ENCODE measurements around the gene ECT2.
"Not testable (repeated sequence)": the region's sequence is repeated elsewhere in the genome, so short reads cannot be mapped to it uniquely, and the experiment has no call there.

The ECT2 gene, protein sequence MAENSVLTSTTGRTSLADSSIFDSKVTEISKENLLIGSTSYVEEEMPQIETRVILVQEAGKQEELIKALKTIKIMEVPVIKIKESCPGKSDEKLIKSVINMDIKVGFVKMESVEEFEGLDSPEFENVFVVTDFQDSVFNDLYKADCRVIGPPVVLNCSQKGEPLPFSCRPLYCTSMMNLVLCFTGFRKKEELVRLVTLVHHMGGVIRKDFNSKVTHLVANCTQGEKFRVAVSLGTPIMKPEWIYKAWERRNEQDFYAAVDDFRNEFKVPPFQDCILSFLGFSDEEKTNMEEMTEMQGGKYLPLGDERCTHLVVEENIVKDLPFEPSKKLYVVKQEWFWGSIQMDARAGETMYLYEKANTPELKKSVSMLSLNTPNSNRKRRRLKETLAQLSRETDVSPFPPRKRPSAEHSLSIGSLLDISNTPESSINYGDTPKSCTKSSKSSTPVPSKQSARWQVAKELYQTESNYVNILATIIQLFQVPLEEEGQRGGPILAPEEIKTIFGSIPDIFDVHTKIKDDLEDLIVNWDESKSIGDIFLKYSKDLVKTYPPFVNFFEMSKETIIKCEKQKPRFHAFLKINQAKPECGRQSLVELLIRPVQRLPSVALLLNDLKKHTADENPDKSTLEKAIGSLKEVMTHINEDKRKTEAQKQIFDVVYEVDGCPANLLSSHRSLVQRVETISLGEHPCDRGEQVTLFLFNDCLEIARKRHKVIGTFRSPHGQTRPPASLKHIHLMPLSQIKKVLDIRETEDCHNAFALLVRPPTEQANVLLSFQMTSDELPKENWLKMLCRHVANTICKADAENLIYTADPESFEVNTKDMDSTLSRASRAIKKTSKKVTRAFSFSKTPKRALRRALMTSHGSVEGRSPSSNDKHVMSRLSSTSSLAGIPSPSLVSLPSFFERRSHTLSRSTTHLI
- total RNA-seq = 9.9 to 54.2 (median 27.3) reads per million in 18 experiments

- peak; percentile 100 for DNase-seq
Measured at GRCh38 chr3:172750368-172751174, at the start of gene ECT2. TSS of gene ECT2 (plus strand) at chr3:172750726. CDS start at chr3:172754531, 3,805 bp downstream.

GRCh38 chr3:172700936-172701455, 49.5 kb upstream of the ECT2 start:
- DNase-seq = no peak

DNA sequence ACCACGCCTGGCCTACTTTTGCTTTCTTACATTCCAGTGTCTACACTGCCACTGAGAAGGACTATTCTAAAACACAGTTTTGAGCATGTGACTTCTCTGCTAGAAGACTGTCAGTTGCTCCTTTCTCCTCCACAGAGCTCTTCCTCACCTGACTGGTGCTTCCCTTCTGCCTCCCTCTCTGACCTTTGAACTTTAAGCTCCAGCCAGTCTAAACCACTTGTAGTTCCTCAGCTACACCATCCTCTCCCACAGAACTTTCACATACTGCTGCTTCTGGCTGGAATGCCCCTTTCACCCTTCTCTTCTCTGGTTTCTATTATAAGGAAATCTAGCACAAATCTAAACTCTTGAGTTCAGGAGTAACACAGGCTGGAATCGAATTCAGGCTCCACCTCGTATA, 48.8 kb upstream of the ECT2 start:
- DNase-seq = peak; percentile 67 to 77

GRCh38 chr3:172702256-172702655, 48.3 kb upstream of the ECT2 start:
- no peak for DNase-seq

DNA sequence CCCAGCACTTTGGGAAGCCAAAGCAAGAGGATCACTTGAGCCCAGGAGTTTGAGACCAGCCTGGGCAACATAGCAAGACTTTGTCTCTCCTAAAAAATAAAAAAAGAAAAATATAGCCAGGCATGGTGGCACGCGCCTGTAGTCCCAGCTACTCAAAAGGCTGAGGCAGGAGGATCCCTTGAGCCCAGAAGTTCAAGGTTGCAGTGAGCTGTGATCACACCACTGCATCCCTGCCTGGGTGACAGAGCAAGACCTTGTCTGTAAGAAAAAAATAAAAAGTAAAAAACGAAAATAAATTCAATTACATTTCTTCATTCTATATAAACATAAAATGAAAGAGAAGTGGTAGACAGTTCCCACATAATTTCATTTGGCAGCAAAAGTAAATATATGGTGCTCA, 47.8 kb upstream of the ECT2 start:
- not testable (repeated sequence) for DNase-seq

DNA sequence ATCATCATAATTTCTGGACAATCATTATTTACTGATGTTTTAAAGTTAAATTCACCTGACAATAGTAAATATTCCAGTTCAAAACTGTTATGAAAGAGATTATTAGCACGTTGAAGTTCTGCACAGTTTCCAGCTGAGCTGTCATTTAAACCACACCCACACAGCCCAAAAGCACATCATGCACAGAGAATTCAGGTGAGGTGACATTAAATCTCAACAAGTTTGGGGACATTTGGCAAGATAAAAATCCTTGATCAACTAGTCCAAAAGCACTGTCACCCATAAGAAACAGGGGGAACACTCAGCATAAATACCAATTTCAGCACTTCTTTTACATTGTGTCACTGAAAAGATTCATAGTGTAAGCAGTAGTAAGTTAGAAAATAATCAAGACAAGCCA, 46.5 kb upstream of the ECT2 start:
- no peak for DNase-seq

GRCh38 chr3:172705170-172705569, 45.4 kb upstream of the ECT2 start:
- no peak for DNase-seq

DNA sequence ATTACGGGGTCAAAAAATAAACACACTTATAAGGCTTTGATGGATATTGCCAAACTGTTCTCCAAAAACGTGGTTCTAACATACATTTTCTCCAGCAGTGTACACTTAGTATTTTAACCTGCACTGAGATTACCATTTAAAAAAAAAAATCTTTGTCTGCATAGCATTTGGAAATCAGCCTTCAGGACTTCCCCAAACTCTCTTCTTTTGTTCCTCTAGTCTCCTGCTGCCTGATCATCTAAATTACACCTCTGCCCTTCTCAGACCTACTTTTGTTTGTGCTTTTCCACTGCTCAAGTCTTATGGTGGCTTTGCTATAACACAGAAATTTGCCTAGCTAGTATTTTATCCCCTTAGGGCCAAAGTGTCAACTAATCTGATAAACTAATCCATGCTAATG, 43.5 kb upstream of the ECT2 start:
- no peak for DNase-seq

DNA sequence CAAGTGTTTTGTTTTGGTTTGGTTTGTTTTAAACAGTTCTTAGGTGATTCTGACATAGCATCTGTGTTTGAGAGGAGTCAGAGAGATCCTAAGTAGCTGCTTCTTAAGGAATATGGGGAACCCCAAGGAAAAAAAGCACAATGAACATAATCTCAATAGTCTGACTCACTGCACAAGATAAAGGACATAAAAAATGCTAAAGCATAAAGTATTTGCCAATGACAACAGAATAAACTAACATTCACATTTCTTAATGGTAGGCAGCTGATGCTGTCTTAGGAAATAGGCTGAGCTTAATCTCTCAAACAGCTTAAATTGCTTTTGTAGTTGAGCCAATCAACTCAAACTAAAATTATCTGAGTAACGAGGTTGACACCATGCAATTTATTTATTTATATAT, 42.6 kb upstream of the ECT2 start:
- peak; percentile 33 to 55 for DNase-seq

DNA sequence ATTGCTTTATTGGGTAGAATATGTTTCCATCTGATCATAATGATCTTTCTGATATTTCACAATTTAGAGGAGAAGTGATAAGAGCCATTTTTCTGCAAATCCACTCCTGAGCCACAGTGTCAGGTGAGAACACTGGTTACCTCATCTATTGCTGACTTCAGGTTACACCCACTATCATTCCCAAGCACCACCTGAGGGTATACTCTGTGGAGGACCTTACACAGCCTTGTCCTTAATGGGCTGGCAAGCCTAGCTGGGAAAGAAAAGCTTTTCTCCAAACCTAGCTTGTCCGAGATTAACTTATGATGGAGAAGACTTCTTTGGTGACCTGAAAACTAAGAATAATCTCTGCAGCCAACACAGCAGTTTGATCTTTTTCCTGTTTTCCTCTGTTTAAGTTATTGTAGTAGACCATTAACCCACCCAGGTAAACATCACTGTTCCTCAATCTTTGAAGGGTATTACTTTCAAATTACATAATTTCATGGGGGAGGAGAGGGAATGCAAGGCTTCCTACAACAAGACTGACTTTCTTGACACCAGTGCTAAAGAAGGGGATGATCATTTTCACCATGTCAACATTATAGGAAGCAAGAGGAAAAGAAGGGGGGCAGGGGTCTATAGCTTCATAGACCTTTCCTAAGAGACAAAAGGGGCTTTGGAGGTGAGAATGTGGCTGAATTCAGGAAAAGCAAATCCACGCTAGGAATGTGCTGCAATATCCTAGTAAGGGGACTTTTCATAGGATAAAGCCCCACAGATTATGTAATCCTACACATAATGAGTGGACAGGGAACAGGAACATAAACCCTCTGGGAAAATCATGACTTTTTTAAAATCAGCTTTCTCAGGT, 41.4 kb upstream of the ECT2 start:
- DNase-seq = no peak

DNA sequence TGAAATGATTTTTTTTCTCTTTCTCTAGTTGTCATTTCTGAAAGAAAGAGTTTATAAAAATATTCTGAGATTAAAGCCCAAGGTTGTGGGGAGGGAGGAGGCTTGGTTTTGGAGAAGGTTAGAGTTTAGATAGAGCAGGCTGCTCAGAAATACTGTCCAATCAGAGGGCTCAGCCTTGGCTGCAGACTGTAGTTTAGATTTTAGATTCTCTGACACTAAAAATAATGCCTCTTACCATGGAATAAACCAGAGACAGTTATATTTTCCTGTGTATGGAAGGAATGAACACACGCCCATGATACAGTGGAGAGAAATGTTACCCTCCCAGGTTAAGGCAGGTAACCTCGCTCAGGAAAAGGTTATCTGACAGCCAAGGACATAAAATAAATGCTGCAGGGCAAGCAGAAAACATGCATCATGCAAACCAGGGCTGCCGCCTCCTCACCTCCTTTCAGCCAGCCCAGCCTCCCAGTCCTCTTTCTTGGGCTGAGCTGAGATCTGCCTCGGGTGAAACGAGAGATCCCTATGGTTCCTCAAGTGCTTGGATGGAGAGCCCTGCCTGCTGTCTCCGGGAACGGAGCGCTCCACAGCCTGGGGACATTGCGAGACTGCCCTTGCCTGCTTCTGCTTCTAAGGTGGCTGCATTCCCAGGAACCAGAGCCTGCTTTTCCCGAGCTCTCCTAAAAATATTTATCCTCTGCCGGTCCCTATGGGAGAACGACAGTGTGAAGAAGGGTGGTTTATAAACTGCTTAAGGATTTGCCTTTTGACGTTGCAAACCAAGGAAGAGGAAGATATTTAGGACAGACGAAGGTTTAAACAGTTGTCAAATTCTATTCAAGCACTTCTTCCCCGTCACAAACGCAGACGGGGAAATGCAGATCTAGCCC, 40.5 kb upstream of the ECT2 start:
- DNase-seq = peak in 1 of 2 donors; percentile 46

DNA sequence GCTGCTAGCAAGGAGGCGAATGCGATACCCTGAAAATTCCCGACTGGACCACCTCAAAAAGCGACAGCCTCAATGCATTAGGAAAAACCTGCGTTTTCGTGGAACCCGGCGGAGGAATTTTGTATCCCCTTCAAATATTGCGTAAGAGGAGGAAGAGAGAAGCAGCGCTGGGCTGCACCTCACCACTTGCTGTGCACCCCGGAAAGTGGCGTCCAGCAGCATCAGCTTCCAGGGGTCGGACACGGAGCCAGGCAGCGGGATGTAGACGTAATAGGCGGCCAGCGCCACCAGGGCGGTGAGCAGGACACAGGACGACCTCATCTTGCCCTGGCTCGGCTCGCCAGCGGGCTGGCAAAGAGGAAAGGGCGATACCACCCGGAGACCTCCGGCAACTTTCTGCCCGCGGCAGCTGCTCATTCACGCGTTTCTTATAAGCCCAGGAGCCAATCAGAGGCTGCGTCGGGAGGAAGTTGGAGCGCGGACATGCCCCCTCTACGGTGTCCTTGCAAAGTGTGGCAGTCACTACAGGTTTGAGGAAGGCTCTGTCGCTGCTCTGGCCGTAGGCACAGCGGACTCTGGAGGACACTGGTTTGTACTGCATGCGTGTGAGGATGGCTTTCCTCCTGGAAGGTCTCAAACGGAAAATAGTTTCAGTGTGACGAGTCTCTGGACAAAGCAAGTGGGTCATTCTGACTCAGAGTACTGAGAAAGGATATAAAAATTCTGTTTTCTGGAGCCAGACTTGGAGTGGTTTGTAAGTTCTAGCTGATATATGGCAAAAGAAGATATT, 39.7 kb upstream of the ECT2 start, which contains the start of gene NCEH1:
Gene NCEH1 (minus strand): TSS at position 404 of the 790 bp plus-strand sequence. CDS start 83 bp downstream, at position 321.
- DNase-seq = peak; percentile 98

DNA sequence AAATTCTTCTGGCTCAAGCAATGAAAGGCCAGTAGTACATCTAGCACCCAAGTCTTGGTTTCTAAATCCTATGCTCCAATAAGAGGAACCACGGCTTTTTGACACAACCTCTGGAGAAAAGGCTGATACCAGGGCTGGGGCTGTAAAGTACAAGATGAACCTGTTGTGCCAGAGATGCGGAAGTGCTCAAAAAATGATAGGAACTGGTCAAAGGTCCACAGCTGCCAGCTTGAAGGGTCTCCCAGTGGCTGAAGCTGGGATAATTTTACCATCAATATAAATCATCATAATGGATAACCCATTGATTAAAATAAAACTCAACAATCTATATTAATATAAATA, 39.1 kb upstream of the ECT2 start:
- DNase-seq = peak in 1 of 2 donors; percentile 59

GRCh38 chr3:172713316-172713715, 37.2 kb upstream of the ECT2 start:
- DNase-seq = no peak

DNA sequence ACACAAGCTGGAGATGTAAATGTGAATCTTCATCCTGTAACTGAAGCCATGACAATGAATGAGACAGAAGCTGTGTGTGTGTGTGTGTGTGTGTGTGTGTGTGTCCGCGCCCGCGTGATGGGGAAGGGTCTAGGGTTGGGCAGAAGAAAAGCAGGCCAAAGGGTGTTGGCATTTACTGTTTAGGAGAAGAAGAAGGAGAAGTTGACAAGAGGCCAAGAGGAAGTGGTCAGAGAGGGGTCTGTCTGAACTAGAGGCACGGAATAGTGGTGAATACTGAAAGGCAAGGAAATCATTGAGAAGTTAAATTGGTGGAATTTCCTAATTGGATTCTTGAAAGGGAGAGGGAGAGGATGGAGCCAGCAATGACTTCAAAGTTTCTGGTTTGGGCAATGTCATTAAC, 34.0 kb upstream of the ECT2 start:
- peak; percentile 84 to 89 for DNase-seq

DNA sequence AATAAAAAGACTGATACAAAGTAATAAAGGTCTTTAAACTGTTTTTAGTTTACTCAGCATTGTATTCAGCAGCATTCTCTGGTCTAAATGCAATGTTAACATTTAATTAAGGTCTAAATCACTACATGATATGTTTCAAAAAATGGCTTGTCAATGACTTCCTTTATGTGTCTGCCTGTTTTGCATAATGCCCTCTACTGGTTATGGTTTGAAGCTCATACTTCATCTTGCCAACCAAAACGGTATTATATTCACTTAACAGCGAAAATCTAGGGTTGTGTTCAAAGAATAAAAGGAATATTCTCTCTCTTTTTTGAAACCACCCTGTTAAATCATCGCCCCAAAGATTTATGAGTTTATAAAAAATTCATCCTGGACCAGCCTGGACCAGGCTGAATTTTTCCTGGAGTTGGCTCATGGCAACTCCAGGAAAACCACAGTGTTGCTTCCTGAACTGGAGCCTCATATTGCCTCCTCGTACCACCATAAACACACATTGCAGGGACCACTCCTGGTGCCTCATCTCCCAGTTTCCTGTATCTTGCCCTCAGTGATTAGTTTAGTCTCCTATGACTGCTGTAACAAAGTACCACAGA, 32.9 kb upstream of the ECT2 start:
- peak; percentile 19 to 32 for DNase-seq

GRCh38 chr3:172722536-172723040, 27.9 kb upstream of the ECT2 start:
- DNase-seq = not testable (repeated sequence)

GRCh38 chr3:172726380-172726779, 24.1 kb upstream of the ECT2 start:
- peak; percentile 51 to 75 for DNase-seq

DNA sequence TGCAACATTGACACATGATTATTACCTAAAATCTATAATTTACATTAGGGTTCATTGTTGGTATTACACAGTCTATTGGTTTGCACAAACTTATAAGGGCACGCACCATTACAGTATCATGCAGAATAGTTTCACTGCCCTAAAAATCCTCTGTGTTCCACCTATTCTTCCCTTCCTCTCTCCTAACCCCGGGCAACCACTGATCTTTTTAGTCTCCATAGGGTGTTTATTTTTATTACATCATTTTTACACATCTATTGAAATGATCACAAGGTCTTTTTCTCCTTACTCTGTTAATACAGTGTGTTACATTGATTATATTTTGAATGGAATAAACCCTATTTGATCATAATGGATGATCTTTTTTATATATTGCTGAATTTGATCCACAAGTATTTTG, 15.5 kb upstream of the ECT2 start:
- no peak for DNase-seq

Data from inflammatory macrophage (primary cell).